HG02981 (cell line): Measurements from ENCODE around the gene PTTG1IP.
"Not testable (repeated sequence)": the region's sequence is repeated elsewhere in the genome, so short reads cannot be mapped to it uniquely, and the experiment has no call there.

Experiments
- ATAC-seq: cut with Tn5 transposase; IDR thresholded peaks from one replicate; pipeline ENCODE4 v1.9.1; 2021; ENCODE audit warnings: mild to moderate bottlenecking, moderate library complexity; ENCODE audit not compliant: unreplicated experiment

The PTTG1IP gene

GRCh38 chr21:44883250-44883649 lies 9.8 kb upstream of the PTTG1IP start:
- ATAC-seq = no peak

- ATAC-seq = no peak
These were observed 7.8 kb upstream of the PTTG1IP start for GRCh38 chr21:44881198-44881872.

- no peak for ATAC-seq
These were observed 7.1 kb upstream of the PTTG1IP start for GRCh38 chr21:44880405-44881197.

- not testable (repeated sequence) for ATAC-seq
These were observed 5.7 kb upstream of the PTTG1IP start for GRCh38 chr21:44879238-44879637.

GRCh38 chr21:44878053-44878982 lies 4.8 kb upstream of the PTTG1IP start:
- ATAC-seq = no peak

- no peak for ATAC-seq
These were observed 3.5 kb upstream of the PTTG1IP start for GRCh38 chr21:44876849-44877575.

GRCh38 chr21:44875316-44875700 lies 1.8 kb upstream of the PTTG1IP start:
- ATAC-seq = no peak

GRCh38 chr21:44874497-44875315 lies 1.2 kb upstream of the PTTG1IP start:
- ATAC-seq = no peak

GRCh38 chr21:44874240-44874496 lies 678 bp upstream of the PTTG1IP start:
- ATAC-seq = no peak

GRCh38 chr21:44872649-44873355 lies 688 bp downstream of the PTTG1IP start:
- ATAC-seq = peak; percentile 5

- no peak for ATAC-seq
These were observed 1.2 kb downstream of the PTTG1IP start for GRCh38 chr21:44872323-44872648.

GRCh38 chr21:44871576-44872269 lies 1.8 kb downstream of the PTTG1IP start:
- no peak for ATAC-seq

- no peak for ATAC-seq
These were observed 2.6 kb downstream of the PTTG1IP start for GRCh38 chr21:44870748-44871495.

- ATAC-seq = no peak
These were observed 3.4 kb downstream of the PTTG1IP start for GRCh38 chr21:44869781-44870747.

GRCh38 chr21:44868707-44869106 lies 4.8 kb downstream of the PTTG1IP start:
- ATAC-seq = no peak

GRCh38 chr21:44867999-44868700 lies 5.3 kb downstream of the PTTG1IP start:
- ATAC-seq = no peak

- ATAC-seq = no peak
These were observed 6.0 kb downstream of the PTTG1IP start for GRCh38 chr21:44867464-44867863.
